Uterus (tissue), 4 donors: Measurements from ENCODE around the gene POU2F1. TPM values are rescaled to one million over a fixed set of nuclear protein-coding genes. Genes with fewer than 3 reads are reported as not detected.

Experiments used
- DNase-seq, 2 donors: peaks; one replicate each; pipeline ENCODE4 v3.0.0-alpha.2; 2019 to 2020
- H3K27ac ChIP-seq, 2 donors: fragments of 200-600 bp; sonication (generic); 1 replicate in 1 of 2; 2 replicates in 1 of 2; pipeline ENCODE4 v1.5.1; 2016 to 2018
- H3K27me3 ChIP-seq, 2 donors: fragments of 200-600 bp; sonication (generic); one replicate each; pipeline ENCODE4 v1.5.1; 2018 to 2019; ENCODE audit warnings: control low read depth in 1 of 2
- H3K36me3 ChIP-seq, 2 donors: fragments of 200-600 bp; sonication (generic); one replicate each; pipeline ENCODE4 v1.5.1; 2019; ENCODE audit warnings: control low read depth in 1 of 2
- H3K4me1 ChIP-seq, 2 donors: fragments of 200-600 bp; sonication (generic); one replicate each; pipeline ENCODE4 v1.5.1; 2018 to 2019; ENCODE audit warnings: control low read depth in 1 of 2
- H3K4me3 ChIP-seq, 2 donors: fragments of 200-600 bp; sonication (generic); 1 replicate in 1 of 2; 2 replicates in 1 of 2; pipeline ENCODE4 v1.5.1; 2018 to 2019; ENCODE audit warnings: mild to moderate bottlenecking in 1 of 2
- H3K9me3 ChIP-seq, 2 donors: fragments of 200-600 bp; sonication (generic); one replicate each; pipeline ENCODE4 v1.5.1; 2019; ENCODE audit warnings: control low read depth in 1 of 2
- POLR2A ChIP-seq, 2 donors: fragments of 450-650 bp; IDR thresholded peaks; one replicate each; pipeline ENCODE4 v1.6.1; 2016; ENCODE audit warnings: antibody characterized with exemption in 2 of 2, mild to moderate bottlenecking in 1 of 2, moderate library complexity in 1 of 2
- intact Hi-C: fragments of 100-400 bp; cut with DNase I; formaldehyde crosslinking; loops from one replicate; pipeline ENCODE4 v1.15.1; 2023; ENCODE audit warnings: low total_unique reads
- total RNA-seq, 4 donors: library from RNA; depleted of rRNA in 3 of 4; stranded (reverse); fragments of >200 nt in 3 of 4; gene quantifications; one replicate each; pipeline versions ENCODE4 v1.1.0 to v1.2.4, GENCODE V29; 2014 to 2023
- TF ChIP-seq, protein P1 (sequence below), 4 experiments: fragments of 200-600 bp in 2 of 4; fragments of 450-650 bp in 2 of 4; sonication (generic) in 2 of 4; IDR thresholded peaks; one replicate each; pipeline ENCODE4 v1.5.1; 2016 to 2019; ENCODE audit warnings: antibody characterized with exemption in 4 of 4, mild to moderate bottlenecking in 2 of 4, moderate library complexity in 1 of 4
- donor health status: DM: yes; HTN: yes; CAD: no.

The POU2F1 gene
- total RNA-seq, 4 donors from 2014 or later, result 9.7 to 50.8 (median 32.2) TPM

DNA sequence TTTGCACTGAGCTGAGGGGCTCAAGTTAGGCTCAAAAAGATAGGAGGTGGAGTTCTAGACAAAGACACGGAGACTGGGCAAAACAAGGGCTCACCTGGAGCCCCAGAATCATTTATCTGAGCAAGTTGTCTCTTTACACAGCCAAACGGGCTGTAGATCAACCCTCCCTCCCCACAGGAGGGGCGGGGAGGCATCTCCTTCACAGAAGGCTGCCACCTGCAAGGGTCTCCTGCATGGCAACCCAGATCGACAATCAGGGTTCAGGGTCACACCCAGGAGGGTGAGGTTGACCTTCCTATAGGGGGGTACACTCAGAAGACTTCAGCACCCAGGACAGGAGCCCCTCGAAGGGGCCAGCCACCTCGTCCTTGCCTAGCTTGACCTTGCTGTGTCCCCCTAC lies 213.6 kb downstream of the POU2F1 start:
- Histone ChIP-seq H3K27ac (no peak overlapping the region), H3K27me3 (no peaks in the 10 kb centered on the region), H3K4me1 (no peaks in the 10 kb centered on the region), H3K36me3 (no peaks in the 10 kb centered on the region), H3K4me3 (no peak overlapping the region), H3K9me3 (no peaks in the 10 kb centered on the region)
- intact Hi-C loops, result no loop called here
- no peak for DNase-seq
- TF ChIP-seq, protein P1, sequence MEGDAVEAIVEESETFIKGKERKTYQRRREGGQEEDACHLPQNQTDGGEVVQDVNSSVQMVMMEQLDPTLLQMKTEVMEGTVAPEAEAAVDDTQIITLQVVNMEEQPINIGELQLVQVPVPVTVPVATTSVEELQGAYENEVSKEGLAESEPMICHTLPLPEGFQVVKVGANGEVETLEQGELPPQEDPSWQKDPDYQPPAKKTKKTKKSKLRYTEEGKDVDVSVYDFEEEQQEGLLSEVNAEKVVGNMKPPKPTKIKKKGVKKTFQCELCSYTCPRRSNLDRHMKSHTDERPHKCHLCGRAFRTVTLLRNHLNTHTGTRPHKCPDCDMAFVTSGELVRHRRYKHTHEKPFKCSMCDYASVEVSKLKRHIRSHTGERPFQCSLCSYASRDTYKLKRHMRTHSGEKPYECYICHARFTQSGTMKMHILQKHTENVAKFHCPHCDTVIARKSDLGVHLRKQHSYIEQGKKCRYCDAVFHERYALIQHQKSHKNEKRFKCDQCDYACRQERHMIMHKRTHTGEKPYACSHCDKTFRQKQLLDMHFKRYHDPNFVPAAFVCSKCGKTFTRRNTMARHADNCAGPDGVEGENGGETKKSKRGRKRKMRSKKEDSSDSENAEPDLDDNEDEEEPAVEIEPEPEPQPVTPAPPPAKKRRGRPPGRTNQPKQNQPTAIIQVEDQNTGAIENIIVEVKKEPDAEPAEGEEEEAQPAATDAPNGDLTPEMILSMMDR (IDR thresholded peaks at IDR 0.05), result no peak
- TF ChIP-seq POLR2A (IDR thresholded peaks at IDR 0.05), result no peak

DNA sequence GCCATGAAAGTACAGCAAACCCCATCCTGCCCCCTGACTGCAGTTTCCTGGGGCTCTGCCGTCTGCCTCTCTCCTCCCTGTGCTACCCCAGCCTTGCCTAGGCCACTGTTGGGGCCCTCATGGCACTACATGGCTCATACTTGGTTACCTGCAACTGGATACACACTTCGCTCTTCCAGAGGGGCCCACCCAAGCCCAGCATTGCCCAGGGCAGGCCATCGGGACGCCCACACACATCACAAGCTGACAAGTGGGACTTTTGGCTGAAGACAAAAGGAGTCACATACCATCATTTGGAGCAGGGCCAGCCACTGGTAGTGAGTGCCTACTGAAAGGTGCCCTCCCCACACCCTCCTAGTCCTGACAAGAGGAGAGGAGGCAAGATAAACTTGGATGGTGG lies 214.8 kb downstream of the POU2F1 start:
- Histone ChIP-seq H3K36me3 (no peaks in the 10 kb centered on the region), H3K27ac (no peak overlapping the region), H3K4me3 (no peak overlapping the region), H3K4me1 (no peaks in the 10 kb centered on the region), H3K9me3 (no peaks in the 10 kb centered on the region), H3K27me3 (no peaks in the 10 kb centered on the region)
- no peak for TF ChIP-seq POLR2A (IDR thresholded peaks at IDR 0.05)
- TF ChIP-seq, protein P1 (IDR thresholded peaks at IDR 0.05), result no peak
- intact Hi-C loops, result no loop called here
- DNase-seq, result no peak

DNA sequence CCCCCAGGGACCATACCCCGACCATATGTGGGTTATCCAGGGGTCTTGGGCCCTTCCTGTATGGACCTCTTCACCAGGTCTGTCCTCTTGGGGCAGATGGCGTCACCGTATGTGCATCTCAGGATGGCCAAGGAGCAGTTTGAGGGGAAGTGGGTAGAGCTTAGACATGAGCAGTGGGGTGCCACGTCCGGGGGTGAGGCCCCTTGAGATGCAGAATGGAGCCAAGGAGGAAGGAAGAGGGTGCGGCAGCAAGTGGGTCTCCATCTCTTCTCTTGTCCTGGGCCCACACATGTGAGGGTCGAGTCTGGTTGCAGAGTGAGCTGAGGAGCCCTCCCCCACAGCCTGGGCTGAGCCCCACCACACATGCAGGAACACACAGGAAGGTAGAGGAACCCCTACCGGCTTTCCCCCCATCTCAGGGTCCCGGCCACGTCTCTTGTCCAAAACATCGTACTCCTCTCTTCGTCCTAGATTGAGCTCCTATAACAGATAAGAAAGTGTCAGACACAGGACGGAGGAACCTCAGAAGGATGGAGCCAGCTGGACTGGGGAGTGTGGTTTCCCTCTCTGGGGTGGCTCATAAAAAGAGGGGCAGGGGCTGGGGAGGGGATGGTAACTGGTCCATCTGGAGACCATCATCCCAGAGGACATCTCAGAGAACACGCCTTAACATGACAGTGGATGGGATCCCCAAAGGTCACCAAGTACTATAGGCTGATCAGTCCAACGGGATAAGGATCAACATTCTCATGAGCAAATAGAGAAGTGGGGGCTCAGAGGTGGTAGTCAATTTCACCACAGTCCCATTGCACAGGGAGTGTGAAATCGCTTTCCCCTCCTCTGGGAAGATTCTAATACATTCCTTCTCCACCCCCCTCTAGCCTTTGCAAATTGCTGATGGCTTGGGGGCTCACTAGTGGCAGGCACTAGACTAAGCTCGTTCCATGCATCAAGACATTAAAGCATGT lies 217.8 kb downstream of the POU2F1 start:
- Histone ChIP-seq H3K36me3 (no peaks in the 10 kb centered on the region), H3K4me3 (no peak overlapping the region), H3K27me3 (no peaks in the 10 kb centered on the region), H3K27ac (no peak overlapping the region), H3K9me3 (no peaks in the 10 kb centered on the region), H3K4me1 (no peaks in the 10 kb centered on the region)
- intact Hi-C loops, result no loop called here
- TF ChIP-seq POLR2A (IDR thresholded peaks at IDR 0.05), result no peak
- TF ChIP-seq, protein P1 (IDR thresholded peaks at IDR 0.05), result no peak
- no peak for DNase-seq

DNA sequence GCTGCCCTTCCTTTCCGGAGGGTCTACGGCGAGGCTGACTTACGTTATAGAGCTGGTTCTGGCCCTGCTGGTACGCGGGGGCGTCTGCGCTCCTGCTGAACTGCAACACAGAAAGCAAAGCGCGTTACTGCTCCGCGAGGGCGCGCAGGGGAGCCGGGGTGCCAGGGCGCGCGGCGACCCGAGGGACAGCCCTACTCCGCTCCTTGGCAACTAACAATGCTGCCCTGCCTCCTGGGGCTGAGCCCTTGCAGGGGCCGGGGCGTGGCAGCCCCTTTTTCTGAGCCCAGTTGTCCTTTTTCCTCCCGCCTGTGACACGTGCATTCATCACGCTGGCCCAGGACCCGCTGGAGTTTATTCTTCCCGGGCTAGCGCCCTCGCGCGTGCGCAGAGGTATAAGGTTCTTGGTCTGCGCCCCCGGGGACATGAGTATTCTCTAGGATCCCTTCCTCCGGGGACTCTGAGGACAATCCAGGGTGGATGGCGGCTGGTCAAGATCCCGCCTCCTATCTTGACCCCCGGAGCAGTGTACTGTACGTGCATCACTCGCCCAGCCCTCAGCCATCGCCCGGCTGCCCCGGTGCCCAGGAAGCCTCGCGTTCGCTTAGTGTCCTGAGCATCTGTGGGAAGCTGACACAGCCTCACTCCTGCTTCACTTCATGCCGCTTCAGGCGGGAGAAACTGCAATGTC lies 218.8 kb downstream of the POU2F1 start:
- H3K9me3 ChIP-seq, result no peaks in the 10 kb centered on the region
- TF ChIP-seq, protein P1 (IDR thresholded peaks at IDR 0.05), result peak in 1 of 4 experiments; percentile 9
- no peak for TF ChIP-seq POLR2A (IDR thresholded peaks at IDR 0.05)
- no peak overlapping the region for H3K27ac ChIP-seq
- H3K4me1 ChIP-seq, result no peaks in the 10 kb centered on the region
- H3K27me3 ChIP-seq, result no peaks in the 10 kb centered on the region
- DNase-seq, result peak in 1 of 2 donors; percentile 30
- no peaks in the 10 kb centered on the region for H3K36me3 ChIP-seq
- intact Hi-C loops, result no loop called here
- peak overlapping the region in 1 of 2 donors; percentile 6 for H3K4me3 ChIP-seq

DNA sequence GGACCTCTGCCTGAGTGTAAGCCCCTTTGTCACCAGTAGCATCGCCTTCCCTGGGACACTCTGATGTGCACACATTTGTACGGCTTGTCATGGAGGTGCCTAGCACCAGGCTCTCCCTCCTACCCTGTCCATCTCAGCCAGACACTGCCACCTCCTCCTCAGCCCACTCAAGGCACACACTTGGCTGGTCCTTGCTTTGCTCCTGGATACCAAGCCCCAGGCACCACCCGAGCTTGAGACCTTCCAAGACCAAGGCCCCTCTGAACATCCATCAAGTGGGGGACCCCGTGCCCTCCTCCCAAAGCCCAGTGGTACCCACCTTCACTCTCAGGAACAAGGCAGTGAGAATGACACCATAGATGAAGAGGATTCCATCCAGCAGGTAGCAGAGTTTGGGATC lies 219.7 kb downstream of the POU2F1 start:
- Histone ChIP-seq H3K36me3 (no peaks in the 10 kb centered on the region), H3K27me3 (no peaks in the 10 kb centered on the region), H3K27ac (no peak overlapping the region), H3K9me3 (no peaks in the 10 kb centered on the region), H3K4me3 (no peak overlapping the region), H3K4me1 (no peaks in the 10 kb centered on the region)
- DNase-seq, result no peak
- intact Hi-C loops, result loop anchor here (5.0 kb wide), 1 partner anchor 378 kb away; no protein-coding TSS in a partner anchor
- TF ChIP-seq POLR2A (IDR thresholded peaks at IDR 0.05), result no peak
- TF ChIP-seq, protein P1 (IDR thresholded peaks at IDR 0.05), result no peak
